HG02885 (cell line): ENCODE results near the gene TEX19.
"Not testable (repeated sequence)": the region's sequence is repeated elsewhere in the genome, so short reads cannot be mapped to it uniquely, and the experiment has no call there.

Experiments
- ATAC-seq: cut with Tn5 transposase; IDR thresholded peaks from one replicate; pipeline ENCODE4 v1.9.1; 2021; ENCODE audit warnings: mild to moderate bottlenecking; ENCODE audit not compliant: unreplicated experiment, poor library complexity

TEX19 gene

DNA sequence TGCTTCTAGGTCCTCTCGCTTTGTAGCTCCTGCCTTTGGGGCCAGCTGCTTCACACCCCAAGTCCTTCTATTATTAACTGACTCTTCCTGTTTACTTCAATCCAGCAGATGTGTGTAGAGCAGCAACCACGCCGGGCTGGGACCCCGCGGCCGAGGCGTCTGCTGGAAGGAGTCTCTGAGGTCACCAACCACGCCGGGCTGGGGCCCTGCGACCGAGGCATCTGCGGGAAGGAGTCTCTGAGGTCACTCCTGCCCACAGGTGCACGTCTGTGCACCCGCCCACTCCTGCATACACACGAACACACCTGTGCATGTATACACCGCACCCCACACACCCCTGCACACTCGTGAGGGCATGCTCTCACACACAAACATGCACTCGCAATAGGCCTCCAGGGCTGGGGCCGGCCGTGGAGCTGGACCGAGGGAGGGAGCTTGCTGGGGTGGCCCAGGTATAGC, 7.8 kb upstream of the TEX19 start:
- ATAC-seq, result no peak

- peak; percentile 40 for ATAC-seq
Observed at GRCh38 chr17:82351713-82352488, 7.1 kb upstream of the TEX19 start.

DNA sequence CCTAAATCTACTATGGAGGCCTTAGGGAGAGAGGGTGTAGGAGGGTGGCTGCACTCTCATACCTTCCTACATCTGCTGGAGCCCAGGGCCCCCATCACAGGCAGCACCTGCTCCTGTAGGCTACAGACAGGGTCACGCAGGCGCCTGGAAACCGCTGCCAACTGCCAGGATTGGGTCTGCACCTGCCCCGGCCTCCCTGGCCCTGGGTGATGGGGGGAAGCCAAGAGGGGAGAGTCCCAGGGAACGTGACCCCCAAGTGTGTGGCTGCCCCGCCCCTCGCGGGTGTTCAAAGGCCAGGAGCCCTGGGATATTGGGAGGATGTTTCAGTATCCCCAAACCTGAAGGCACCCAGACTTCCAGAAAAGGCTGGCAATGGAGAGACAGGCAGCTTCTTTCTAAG, 5.6 kb upstream of the TEX19 start:
- no peak for ATAC-seq

- ATAC-seq, result no peak
Observed at GRCh38 chr17:82354804-82355308, 4.2 kb upstream of the TEX19 start.

GRCh38 chr17:82355770-82356427, 3.1 kb upstream of the TEX19 start:
- ATAC-seq, result no peak

DNA sequence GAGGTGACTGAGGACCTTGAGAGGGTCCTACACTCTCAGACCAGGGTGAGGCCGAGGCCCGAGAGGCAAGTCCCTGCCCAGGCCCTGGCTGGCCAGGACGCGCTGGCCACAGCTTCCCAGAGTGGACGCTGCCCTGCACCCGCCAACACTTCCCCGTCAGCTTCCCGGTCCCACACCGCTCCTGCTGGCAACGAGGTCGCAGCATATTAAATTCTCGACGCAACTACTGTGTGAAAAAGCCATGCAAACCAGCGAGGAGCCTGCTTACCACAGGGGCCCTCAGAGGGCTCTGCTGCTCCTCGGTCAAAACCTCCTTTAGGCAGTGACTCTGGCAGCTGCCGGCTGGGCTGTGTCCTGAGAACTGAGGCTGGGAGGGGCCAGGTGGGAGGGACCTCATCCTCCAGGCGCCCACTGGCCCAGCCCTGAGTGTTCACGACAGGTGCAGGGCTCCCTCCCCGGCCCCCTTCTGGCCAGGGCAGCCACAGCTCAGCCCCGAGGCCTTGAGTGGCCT, 2.1 kb upstream of the TEX19 start:
- ATAC-seq, result no peak

- ATAC-seq, result no peak
Observed at GRCh38 chr17:82357394-82357793, 1.7 kb upstream of the TEX19 start.

DNA sequence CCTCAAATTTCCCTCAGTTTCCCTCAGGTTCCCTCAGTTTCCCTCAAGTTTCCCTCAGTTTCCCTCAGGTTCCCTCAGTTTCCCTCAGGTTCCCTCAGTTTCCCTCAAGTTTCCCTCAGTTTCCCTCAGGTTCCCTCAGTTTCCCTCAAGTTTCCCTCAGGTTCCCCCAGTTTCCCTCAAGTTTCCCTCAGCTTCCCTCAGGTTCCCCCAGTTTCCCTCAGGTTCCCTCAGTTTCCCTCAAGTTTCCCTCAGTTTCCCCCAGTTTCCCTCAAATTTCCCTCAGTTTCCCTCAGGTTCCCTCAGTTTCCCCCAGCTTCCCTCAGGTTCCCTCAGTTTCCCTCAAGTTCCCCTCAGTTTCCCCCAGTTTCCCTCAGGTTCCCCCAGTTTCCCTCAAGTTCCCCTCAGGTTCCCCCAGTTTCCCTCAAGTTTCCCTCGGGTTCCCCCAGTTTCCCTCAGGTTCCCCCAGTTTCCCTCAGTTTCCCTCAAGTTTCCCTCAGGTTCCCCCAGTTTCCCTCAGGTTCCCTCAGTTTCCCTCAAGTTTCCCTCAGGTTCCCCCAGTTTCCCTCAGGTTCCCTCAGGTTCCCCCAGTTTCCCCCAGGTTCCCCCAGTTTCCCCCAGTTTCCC, 516 bp downstream of the TEX19 start:
- not testable (repeated sequence) for ATAC-seq

DNA sequence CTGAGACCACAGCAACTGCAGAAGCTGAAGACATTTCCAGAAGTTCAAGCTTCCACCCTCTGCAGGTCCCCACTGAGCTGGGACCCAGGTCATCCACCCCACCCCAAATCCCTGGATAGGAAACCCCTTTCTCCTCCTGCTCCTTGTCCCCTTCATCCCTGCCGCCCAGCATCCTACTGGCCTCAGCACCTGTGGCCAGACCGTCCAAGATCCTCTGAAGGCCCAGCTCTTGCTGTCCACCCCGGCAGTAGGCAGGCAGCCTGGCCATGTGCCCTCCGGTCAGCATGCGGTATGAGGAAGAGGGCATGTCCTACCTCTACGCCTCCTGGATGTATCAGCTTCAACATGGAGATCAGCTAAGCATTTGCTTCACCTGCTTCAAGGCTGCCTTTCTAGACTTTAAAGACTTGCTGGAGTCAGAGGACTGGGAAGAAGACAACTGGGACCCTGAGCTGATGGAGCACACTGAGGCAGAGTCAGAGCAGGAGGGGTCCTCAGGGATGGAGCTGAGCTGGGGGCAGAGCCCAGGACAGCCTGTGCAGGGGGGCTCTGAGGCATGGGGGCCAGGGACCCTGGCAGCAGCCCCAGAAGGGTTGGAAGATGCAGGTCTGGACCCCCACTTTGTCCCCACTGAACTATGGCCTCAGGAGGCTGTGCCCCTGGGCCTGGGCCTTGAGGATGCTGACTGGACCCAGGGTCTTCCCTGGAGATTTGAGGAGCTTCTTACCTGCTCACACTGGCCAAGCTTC, 3.0 kb downstream of the TEX19 start:
- ATAC-seq, result no peak

DNA sequence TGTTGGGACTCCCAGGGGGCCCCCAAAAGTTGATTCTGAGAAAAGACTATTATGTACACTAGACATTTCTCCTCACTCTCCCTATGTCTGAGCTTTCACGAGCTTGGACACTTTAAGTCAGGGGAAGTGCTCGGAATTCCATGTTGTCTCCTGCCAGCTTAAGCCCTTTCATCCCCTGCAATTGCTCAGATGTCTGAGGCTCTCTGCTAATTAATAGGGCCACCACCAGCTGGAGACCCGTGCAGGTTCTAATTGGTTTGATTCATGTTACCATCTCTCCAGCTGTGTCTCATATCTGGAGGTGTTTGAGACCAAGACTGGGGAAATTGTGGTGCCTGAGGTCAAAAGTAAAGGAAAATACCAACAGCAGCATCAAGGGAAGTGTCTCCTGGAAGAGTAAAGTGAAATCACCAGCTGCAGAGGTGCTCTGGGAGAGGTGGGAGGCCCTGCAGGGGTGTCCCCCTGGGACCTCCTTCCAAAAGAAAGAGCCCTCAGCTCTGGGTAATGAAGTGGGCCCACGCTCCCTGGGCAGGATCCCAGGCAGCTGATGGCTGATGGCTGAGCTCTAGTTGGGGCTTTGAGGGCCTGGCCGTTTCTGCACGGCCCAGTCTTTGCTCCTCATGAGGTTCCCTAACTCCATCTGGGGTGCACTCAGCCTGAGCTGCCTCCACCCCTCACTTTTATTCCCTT, 6.7 kb downstream of the TEX19 start:
- no peak for ATAC-seq

DNA sequence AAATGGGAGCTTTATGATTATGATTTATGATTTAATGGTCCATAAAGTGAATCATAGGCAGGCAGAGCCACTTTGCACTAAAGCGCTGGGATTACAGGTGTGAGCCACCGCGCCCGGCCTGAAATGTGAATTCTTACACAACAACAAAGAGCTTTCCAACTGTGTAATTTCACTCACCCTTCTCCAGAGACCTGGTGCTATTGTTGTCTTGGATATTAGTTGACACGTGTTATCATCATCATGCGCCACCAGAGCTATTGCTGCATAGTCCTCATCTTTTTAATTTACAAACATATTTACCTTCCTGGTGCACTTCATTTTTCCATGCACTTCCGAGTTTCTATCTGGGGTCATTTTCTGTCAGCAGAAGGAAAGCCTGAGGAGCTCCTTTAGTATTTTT, 7.7 kb downstream of the TEX19 start:
- ATAC-seq, result no peak

- ATAC-seq, result no peak
Observed at GRCh38 chr17:82367724-82368524, 8.9 kb downstream of the TEX19 start.

DNA sequence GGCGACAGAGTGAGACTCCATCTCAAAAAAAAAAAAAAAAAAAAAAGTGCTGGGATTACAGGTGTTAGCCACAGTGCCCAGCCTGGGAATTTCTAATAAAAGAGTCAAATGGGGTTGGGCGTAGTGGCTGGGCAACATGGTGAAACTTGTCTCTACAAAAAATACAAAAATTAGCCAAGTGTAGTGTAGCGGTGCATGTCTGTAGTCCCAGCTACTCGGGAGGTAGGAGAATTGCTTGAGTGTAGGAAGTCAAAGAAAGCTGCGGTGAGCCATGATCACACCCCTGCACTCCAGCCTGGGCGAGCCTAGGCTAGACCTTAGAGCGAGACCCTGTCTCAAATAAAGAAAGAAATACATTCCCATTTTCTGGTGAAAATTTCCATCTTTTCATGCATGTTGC, 10.2 kb downstream of the TEX19 start:
- no peak for ATAC-seq

DNA sequence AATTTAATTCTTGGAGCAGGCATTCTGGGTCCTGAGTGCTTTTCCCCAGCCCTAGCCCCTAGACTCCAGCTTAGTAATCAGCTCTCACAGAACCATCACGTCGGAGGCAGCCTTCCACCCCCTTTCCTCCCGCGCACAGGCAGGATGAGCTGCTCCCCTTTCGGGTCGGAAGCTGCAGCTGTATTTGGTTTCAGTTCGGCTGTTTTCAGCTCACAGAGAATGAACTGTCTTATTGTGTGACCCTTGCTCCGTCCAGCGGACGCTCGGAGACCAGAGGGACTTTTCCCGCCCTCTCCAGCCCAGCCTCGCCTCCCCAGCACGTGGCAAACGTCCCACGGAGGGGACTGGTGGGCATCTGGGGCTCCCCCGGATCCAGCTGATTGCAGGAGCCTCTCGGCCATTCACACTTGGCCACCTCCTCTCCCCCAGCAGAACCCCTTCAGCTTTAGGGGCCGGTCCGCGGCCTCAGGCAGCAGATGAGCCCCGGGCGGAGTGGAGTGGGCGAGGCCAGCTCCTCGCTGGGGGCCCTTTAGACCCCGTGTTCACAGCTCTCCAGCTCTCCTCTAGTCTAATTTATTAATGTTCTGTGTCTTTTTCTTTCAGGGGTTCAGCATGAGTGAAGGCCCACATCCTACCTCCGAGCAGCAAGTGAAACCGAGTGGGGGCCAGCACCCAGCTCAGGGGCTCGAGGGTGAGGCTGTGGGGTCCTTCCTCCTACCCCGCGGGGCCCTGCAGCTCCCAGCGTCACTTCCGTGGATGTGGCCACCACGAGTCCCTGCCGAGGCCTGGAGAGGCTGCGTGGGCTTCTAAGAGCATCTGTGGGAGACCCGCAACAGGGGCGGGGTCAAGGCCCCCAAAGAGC, 11.7 kb downstream of the TEX19 start:
- ATAC-seq, result no peak

DNA sequence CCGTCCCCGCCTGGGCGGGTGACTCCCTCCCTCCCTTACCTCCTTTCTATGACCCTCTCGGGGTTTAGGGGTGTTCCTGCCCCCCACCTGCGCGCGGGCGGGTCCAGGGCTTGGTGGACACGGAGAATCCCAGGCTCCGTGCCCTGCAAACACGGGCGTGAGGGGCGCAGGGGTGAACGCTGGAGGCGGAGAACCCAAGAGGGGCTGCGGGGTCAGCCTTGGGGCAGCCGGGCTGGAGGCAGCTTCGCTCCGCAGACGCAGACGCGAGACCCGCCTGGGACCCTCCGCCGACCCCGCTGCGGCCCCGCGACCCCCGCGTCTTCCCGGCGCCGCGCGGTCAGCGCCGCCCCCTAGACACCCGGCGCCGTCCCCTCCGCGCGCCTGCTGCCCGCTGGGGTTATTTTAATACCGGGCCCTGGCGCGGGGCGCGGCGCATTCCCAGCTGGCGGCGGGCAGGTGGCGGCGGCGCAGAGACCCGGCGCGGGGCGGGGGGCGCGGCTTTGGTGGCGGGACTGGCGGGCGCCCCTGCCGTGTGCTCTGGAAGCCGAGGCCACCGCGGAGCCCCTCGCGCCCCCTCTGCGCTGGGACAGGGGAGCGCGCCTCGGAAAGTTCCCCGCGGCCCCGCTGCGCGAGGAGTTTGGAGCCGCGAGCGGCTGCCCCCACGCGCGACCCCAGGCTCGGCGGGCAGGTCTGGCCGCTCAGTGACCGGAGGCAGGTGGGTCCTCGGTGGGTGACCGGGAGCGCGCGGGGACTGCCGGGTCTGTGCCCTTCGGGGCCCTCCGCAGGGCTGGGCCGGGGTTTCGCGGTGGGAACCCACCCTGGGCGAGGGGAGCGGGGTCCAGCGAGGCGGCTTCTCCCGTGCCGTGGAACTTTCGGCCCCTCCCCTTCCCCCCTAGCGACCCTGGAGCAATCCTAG, 12.5 kb downstream of the TEX19 start, which contains the start of gene UTS2R:
UTS2R (plus strand) TSS at position 433 of the 916 bp plus-strand sequence. CDS start 2,560 bp downstream, outside the sequence.
- no peak for ATAC-seq

GRCh38 chr17:82372249-82373071, 13.4 kb downstream of the TEX19 start:
- no peak for ATAC-seq
